Measurements from ENCODE around the gene FGF11. TPM values are rescaled to one million over a fixed set of nuclear protein-coding genes. Genes with fewer than 3 reads are reported as not detected.
A peak's percentile ranks its signal among the peaks of the same experiment; 100 is the strongest.

The FGF11 gene
- total RNA-seq, 1 donor from 2014 or later = 22.4 TPM

DNA sequence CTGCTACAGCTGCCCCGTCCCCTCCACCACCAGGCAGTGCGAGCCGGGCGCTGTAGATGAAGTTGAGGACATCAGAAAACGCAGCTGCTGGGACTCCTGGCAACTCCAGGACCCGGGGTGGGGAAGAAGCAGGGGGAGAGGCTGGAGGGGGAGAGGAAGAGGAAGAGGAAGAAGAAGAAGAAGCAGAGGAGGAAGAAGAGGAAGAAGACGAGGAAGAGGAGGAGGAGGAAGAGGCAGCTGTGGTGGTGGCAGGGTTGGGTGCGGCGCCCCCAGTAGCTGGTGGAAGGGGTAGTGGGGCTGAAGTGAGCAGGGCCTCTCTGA, 27.0 kb downstream of the FGF11 start:
- peaks cover 44% of the 10 kb centered on the region for H4K20me1 ChIP-seq (ENCODE audit: insufficient read depth, low read length)
- no peak overlapping the region for H3K27ac Mint-ChIP-seq (ENCODE audit: unreplicated experiment)
- no peak for FAIRE-seq

DNA sequence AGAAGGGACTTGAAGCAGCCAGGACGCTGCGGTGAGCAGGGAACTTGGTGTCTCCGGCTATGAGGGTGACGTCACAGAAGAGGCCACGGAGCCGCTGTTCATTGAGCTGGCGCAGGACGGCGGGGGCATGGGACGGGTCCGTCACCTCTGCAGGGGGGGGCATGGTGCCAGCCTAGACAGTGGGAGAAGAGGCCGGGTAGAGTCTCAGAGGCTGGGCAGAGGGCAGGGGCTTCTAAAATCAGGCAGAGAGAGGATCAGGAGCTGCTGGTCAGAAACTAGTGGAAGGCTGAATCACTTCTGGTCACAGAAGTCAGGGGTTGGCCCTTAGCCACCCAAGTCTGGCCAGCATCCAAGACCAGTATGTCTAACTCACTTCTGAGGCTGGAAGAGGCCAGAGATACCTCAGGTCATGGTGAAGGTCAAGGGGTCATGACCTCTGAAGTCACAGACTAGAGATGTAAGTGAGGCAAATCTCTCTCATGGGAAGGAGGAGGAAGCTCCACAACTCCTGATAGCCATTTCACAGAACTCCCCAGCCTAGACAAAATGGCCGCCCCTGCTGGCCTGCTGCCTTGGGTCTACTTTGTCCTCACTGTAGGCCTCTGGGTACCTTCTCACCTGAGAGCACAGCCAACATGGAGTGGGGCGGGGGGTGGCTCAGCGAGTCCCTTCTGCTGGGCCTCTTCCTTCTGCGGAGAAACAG, 27.5 kb downstream of the FGF11 start:
- Histone ChIP-seq H3K4me3 (ENCODE audit: insufficient read depth, low read depth, low read length) (no peak overlapping the region), H3K9me3 (ENCODE audit: insufficient read depth, low read depth, low read length) (no peaks in the 10 kb centered on the region), H3K27ac (ENCODE audit: low read depth, low read length) (no peak overlapping the region), H2AFZ (ENCODE audit: low read depth, low read length) (no peak overlapping the region), H3K4me2 (ENCODE audit: low read length) (no peak overlapping the region), H3K9ac (ENCODE audit: low read length) (no peak overlapping the region), H3K79me2 (ENCODE audit: insufficient read depth, low read length) (peaks cover 46% of the 10 kb centered on the region), H3K4me1 (ENCODE audit: insufficient read depth, low read length) (peaks cover 7% of the 10 kb centered on the region), H3K27me3 (ENCODE audit: insufficient read depth, low read length) (no peaks in the 10 kb centered on the region), H3K36me3 (ENCODE audit: insufficient read depth, low read length) (peaks cover 3% of the 10 kb centered on the region), H4K20me1 (ENCODE audit: insufficient read depth, low read length) (peaks cover 49% of the 10 kb centered on the region)
- DNase-seq (ENCODE audit: low read depth) (peak; percentile 37), FAIRE-seq (no peak)
- no peaks in the 10 kb centered on the region for H3K9me3 Mint-ChIP-seq (ENCODE audit: unreplicated experiment)
- H3K27ac Mint-ChIP-seq (ENCODE audit: unreplicated experiment) = no peak overlapping the region
- peaks cover 10% of the 10 kb centered on the region for H3K36me3 Mint-ChIP-seq (ENCODE audit: low read depth, unreplicated experiment)
- H3K27me3 Mint-ChIP-seq (ENCODE audit: low read depth, unreplicated experiment) = no peaks in the 10 kb centered on the region
- peaks cover 9% of the 10 kb centered on the region for H3K4me1 Mint-ChIP-seq (ENCODE audit: low read depth, unreplicated experiment)
- no peak overlapping the region for H3K4me3 Mint-ChIP-seq (ENCODE audit: unreplicated experiment)
- no peak for TF ChIP-seq EZH2 (IDR thresholded peaks at IDR 0.05; ENCODE audit: insufficient read depth, low read length)
- no peak for TF ChIP-seq CTCF (IDR thresholded peaks at IDR 0.05; ENCODE audit: insufficient read depth, low read depth, low read length)

More for the DNA sequence above, 27.0 kb downstream of the FGF11 start:
- Histone ChIP-seq H2AFZ (ENCODE audit: low read depth, low read length) (no peak overlapping the region), H3K27ac (ENCODE audit: low read depth, low read length) (no peak overlapping the region), H3K9ac (ENCODE audit: low read length) (no peak overlapping the region), H3K36me3 (ENCODE audit: insufficient read depth, low read length) (peaks cover 3% of the 10 kb centered on the region), H3K4me1 (ENCODE audit: insufficient read depth, low read length) (peaks cover 7% of the 10 kb centered on the region), H3K4me3 (ENCODE audit: insufficient read depth, low read depth, low read length) (no peak overlapping the region), H3K79me2 (ENCODE audit: insufficient read depth, low read length) (peaks cover 41% of the 10 kb centered on the region), H3K27me3 (ENCODE audit: insufficient read depth, low read length) (no peaks in the 10 kb centered on the region), H3K4me2 (ENCODE audit: low read length) (no peak overlapping the region), H3K9me3 (ENCODE audit: insufficient read depth, low read depth, low read length) (no peaks in the 10 kb centered on the region)
- no peak for TF ChIP-seq EZH2 (IDR thresholded peaks at IDR 0.05; ENCODE audit: insufficient read depth, low read length)
- TF ChIP-seq CTCF (IDR thresholded peaks at IDR 0.05; ENCODE audit: insufficient read depth, low read depth, low read length) = no peak
- Mint-ChIP-seq H3K4me3 (ENCODE audit: unreplicated experiment) (no peak overlapping the region), H3K4me1 (ENCODE audit: low read depth, unreplicated experiment) (peaks cover 9% of the 10 kb centered on the region), H3K36me3 (ENCODE audit: low read depth, unreplicated experiment) (peaks cover 13% of the 10 kb centered on the region), H3K27me3 (ENCODE audit: low read depth, unreplicated experiment) (no peaks in the 10 kb centered on the region), H3K9me3 (ENCODE audit: unreplicated experiment) (no peaks in the 10 kb centered on the region)
- DNase-seq (ENCODE audit: low read depth) = no peak

GRCh38 chr17:7467498-7467897, 28.2 kb downstream of the FGF11 start:
- H3K27me3 Mint-ChIP-seq (ENCODE audit: low read depth, unreplicated experiment) = no peaks in the 10 kb centered on the region
- TF ChIP-seq EZH2 (IDR thresholded peaks at IDR 0.05; ENCODE audit: insufficient read depth, low read length) = no peak
- TF ChIP-seq CTCF (IDR thresholded peaks at IDR 0.05; ENCODE audit: insufficient read depth, low read depth, low read length) = no peak
- H3K27ac Mint-ChIP-seq (ENCODE audit: unreplicated experiment) = no peak overlapping the region
- Histone ChIP-seq H3K4me1 (ENCODE audit: insufficient read depth, low read length) (peaks cover 7% of the 10 kb centered on the region), H3K36me3 (ENCODE audit: insufficient read depth, low read length) (peaks cover 3% of the 10 kb centered on the region), H3K9me3 (ENCODE audit: insufficient read depth, low read depth, low read length) (no peaks in the 10 kb centered on the region), H3K9ac (ENCODE audit: low read length) (no peak overlapping the region), H3K27me3 (ENCODE audit: insufficient read depth, low read length) (no peaks in the 10 kb centered on the region), H3K4me2 (ENCODE audit: low read length) (no peak overlapping the region), H3K79me2 (ENCODE audit: insufficient read depth, low read length) (peaks cover 53% of the 10 kb centered on the region), H2AFZ (ENCODE audit: low read depth, low read length) (no peak overlapping the region), H3K27ac (ENCODE audit: low read depth, low read length) (no peak overlapping the region), H3K4me3 (ENCODE audit: insufficient read depth, low read depth, low read length) (no peak overlapping the region), H4K20me1 (ENCODE audit: insufficient read depth, low read length) (peaks cover 55% of the 10 kb centered on the region)
- peaks cover 9% of the 10 kb centered on the region for H3K4me1 Mint-ChIP-seq (ENCODE audit: low read depth, unreplicated experiment)
- H3K9me3 Mint-ChIP-seq (ENCODE audit: unreplicated experiment) = no peaks in the 10 kb centered on the region
- H3K4me3 Mint-ChIP-seq (ENCODE audit: unreplicated experiment) = no peak overlapping the region
- no peak for DNase-seq (ENCODE audit: low read depth)
- FAIRE-seq = no peak
- peaks cover 10% of the 10 kb centered on the region for H3K36me3 Mint-ChIP-seq (ENCODE audit: low read depth, unreplicated experiment)
